SW480 (cell line): ENCODE data around the gene RHOBTB3.
"Not testable (repeated sequence)": the region's sequence is repeated elsewhere in the genome, so short reads cannot be mapped to it uniquely, and the experiment has no call there.

ENCODE experiments used
- DNase-seq: peaks from one replicate; pipeline ENCODE4 v3.0.0-alpha.2; 2016; ENCODE audit warnings: low spot score

Gene RHOBTB3

GRCh38 chr5:95800553-95800952, 69.4 kb downstream of the RHOBTB3 start:
- DNase-seq: no peak

- no peak for DNase-seq
These were observed 70.4 kb downstream of the RHOBTB3 start for GRCh38 chr5:95801532-95801931.

- no peak for DNase-seq
These were observed 70.8 kb downstream of the RHOBTB3 start for GRCh38 chr5:95801961-95802360.

DNA sequence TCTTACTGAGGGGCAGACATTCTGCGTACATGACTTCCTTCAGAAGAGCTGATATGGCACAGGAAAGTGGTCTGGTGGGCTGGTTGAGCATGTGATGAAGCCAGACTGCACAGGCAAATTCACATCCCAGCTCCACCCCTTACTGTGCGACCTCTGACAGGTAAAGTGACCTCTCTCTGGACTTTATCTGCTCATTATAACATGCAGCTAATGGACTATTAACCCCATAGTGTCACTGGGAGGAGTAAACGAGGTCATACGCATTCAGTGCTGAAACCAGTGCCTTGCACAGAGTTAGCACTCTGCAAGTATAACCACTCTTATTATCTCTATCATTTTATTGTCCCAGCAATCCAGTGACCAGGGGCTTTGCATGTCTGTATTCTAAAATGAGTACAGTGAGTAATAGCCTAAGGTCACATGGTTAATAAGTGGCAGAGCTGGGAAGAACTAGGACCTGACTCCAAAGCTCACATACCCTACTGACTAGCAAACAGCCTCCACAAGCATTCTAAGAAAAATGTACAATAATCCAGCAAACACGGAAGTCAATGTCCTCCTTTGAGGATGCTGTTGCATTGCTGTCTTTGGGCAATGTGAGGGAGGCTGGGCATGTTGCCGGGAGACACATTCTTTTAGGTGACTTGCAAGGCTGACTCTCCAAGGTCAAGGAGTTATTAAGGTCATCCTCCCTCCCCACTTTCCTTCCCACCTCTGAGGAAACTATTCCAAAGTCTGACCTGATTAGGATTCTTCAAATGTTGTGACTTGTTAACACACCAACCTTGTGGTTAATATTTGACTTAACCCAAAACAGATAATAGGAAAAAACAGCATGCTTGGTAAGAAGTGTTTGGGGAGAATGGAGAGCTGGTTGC, 72.4 kb downstream of the RHOBTB3 start:
- DNase-seq: no peak

- no peak for DNase-seq
These were observed 73.8 kb downstream of the RHOBTB3 start for GRCh38 chr5:95804736-95805539.

GRCh38 chr5:95806687-95807086, 75.6 kb downstream of the RHOBTB3 start:
- DNase-seq: no peak

DNA sequence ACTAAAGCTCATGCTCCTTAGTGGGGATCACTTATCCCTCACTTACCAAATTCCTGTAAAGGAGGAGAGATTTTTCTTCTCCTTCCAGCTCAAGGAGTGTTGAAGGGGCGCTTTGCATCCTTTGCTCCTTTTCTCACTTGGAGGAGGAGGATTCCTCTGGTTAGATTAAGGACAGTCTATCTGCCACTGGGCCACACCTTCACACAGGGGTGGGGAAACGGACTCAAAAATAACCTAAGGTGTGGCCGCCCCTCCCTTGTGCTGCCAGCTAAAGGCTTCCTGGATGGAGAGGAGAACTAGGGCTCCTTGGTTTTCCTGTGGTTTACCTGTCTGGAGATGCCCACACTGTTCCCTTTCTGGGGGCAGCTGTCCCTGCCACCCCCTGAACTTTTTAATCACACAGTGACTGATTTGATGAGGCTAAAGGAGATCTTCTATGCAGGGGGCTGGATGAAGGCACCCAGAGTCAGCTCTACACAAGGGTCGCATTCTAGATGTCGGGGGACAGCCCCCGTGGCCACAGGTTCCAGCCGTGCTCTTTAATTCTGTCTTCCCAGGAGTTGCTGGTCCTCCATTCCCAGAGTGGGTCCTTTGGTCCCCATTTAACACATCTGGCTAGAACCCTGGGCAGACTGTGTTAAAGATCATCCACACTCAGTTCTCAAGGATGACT, 77.0 kb downstream of the RHOBTB3 start:
- no peak for DNase-seq

DNA sequence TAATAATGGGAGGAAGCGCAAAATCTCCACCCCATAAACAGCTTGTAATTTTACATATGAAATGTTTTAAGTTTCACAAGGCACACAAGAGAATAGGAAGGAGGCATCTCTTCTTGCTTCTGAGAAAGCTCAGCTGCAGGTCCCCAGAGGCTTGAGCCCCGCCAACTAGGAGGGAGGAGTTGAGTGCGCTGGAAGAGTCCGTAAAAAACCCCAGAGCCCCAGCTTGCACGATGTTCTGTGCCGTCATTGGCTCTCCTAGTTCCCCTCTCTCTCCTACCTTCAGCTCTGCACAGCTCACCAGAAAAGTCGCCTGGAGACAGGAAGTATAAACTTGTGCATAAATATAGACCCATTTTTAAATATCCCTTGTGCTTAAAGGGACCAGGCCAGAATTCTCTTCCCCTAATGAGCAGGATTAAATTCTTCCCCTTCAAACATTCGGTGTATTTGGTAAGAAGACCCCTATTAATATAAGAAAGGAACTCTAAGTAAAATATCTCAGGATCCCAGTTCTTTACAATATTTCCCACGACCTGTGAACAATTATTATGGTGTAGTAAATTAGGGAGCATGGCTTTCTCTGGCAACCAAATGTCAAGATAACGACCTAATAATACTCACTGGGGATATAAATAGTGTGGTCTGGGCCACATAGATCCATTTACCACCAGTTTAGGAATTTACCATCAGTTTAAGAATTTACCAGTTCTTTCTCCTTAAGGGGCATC, 77.7 kb downstream of the RHOBTB3 start:
- DNase-seq: no peak

GRCh38 chr5:95809414-95809960, 78.4 kb downstream of the RHOBTB3 start:
- DNase-seq: no peak

DNA sequence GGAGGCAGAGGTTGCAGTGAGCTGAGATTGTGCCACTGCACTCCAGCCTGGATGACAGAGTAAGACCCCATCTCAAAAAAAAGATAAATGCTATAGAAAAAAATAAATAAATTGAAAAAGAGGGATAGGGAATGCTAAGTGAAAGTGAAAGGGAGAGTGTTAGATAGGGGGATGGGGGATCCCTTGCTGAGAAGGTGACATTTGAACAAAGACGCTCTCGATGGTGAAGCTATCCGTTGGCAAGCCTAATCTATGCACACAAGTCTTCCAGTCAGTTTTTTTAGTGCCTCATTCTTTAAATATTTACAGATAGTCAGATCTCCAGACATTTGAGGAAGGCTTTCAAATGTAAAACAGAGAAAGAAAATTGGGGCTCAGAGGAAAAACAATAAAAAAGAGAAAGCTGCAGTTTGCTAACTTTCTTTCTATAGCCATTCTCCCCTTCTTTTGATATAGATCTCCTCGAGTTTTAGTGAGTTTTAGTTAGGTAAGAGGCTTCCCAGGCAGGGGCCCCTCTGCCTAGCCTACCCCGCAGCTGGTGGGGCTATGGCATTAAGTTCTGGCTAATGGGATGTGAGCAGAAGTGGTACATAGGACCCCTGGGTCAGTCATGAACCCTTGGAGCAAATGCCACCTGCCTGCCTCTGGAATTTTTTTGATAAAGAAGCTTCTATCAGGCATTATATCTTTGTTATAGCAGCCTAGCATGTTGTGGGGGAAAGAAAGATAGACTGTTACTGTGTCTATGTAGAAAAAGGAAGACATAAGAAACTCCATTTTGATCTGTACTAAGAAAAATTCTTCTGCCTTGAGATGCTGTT, 79.4 kb downstream of the RHOBTB3 start:
- no peak for DNase-seq

GRCh38 chr5:95811126-95811423, 79.9 kb downstream of the RHOBTB3 start:
- DNase-seq: not testable (repeated sequence)

DNA sequence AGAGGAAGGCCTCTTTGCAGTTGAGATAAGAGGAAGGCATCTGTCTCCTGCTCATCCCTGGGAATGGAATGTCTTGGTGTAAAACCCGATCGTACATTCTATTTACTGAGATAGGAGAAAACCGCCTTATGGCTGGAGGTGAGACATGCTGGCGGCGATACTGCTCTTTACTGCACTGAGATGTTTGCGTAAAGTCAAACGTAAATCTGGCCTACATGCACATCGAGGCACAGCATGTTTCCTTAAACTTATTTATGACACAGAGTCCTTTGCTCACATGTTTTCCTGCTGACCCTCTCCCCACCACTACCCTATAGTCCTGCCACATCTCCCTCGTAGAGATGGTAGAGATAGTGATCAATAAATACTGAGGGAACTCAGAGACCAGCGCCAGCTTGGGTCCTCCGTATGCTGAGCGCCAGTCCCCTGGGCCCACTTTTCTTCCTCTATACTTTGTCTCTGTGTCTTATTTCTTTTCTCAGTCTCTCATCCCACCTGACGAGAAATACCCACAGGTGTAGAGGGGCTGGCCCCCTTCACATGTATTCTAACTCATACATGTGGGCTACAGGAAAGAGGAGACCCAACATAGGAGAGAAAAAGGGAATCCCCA, 80.4 kb downstream of the RHOBTB3 start:
- not testable (repeated sequence) for DNase-seq

GRCh38 chr5:95812074-95812471, 80.9 kb downstream of the RHOBTB3 start:
- peak; percentile 30 for DNase-seq

DNA sequence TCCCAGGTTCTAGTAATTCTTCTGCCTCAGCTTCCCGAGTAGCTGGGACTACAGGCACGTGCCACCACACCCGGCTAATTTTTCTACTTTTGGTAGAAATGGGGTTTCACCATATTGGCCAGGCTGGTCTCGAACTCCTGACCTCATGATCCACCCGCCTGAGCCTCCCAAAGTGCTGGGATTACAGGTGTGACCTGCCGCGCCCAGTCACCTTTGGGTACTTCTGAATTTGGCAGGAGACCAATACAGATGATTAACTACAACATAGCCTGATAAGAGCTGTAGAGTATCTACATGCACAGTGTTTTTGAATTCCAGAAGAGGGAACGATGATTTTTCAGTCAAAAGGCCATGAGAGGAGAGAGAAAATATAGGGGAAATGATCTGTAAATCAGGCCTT, 81.9 kb downstream of the RHOBTB3 start:
- not testable (repeated sequence) for DNase-seq

- DNase-seq: no peak
These were observed 84.1 kb downstream of the RHOBTB3 start for GRCh38 chr5:95815155-95815729.

DNA sequence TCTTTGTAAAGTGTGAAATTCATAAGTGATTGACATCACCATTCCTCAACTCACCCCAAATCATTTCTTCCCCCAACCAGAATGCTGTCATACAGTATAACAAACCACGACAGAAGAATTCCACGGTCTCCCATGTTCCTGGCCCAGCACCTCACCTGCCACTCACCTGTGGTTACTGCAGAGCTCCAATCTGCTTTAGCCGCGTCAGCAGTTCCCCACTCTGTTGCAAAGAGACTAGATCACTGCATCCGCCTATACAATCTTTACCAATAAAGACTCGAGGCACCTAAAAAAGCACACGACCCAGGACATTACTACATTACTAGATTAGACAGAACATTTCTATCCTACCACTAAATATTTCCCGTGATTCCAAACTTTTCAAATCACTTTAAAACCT, 85.2 kb downstream of the RHOBTB3 start:
- no peak for DNase-seq

DNA sequence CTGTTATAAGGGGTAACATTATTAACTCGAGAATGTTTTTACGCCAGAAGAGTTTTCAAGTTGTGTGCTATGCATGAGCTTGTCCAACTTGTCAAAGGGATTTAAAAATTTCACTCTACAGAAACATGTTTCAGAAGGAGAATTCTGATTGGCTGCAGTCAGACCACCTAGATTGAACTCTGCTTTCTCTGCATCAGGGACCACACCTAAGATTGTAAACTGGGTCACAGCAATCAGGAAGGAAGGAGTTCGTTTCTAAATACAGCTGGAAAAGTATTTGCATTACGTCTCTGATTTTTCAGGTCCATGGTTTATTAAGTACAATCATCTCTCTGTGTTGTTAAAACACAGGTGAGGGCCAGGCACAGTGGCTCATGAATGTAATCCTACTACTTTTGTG, 85.6 kb downstream of the RHOBTB3 start:
- DNase-seq: no peak

DNA sequence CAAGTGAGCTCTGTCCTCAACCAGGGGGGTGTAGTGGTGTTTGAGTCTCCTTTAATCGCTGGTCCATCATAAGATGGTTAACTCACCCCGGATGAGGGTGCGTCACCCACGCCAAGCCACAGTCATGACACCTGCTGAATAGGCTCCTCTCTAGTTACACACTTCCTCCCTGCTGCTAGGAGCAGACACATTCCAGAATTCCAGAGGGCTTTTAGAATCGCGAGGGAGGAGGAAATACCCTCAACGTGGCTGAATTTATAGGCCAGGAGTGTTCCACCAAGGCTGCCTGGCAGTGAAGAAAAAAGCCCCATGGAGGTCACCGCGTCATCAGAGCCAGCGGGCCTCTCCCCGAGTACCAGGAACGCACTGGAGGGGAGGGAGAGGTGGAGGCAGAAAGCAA, 86.3 kb downstream of the RHOBTB3 start:
- DNase-seq: peak; percentile 88

GRCh38 chr5:95818181-95819147, 87.3 kb downstream of the RHOBTB3 start:
- DNase-seq: no peak
